ENCODE measurements around the gene MED27. TPM values are rescaled to one million over a fixed set of nuclear protein-coding genes. Genes with fewer than 3 reads are reported as not detected.

MED27 gene
- total and polyA plus RNA-seq, 2 of the 4 experiments (the other 2 are of a cell fraction): 50.2 to 63.4 TPM

GRCh38 chr9:131951905-131952304, 127.8 kb downstream of the MED27 start:
- no peak overlapping the region for H4K91ac ChIP-seq (ENCODE audit: insufficient read depth, low read depth, low read length)
- no peaks in the 10 kb centered on the region for H3K9me3 ChIP-seq (ENCODE audit: control insufficient read depth, insufficient read depth, low read length)
- H2AK9ac ChIP-seq (replicated peaks; ENCODE audit: low read depth, low read length, poor library complexity): no peak overlapping the region
- H3K56ac ChIP-seq (ENCODE audit: extremely low read depth, insufficient read depth, low read length): no peak overlapping the region
- H2BK15ac ChIP-seq (ENCODE audit: low read depth, low read length): no peak overlapping the region
- in situ Hi-C loops (cut with MboI; ENCODE audit: low sequenced_read_pairs): no loop called here
- ChIA-PET CTCF (interaction anchor here (0.6 to 1.1 kb wide), 3 partner anchors 8 to 489 kb away, joined by 3 read pairs; no protein-coding TSS in a partner anchor), POLR2A (ENCODE audit: unreplicated experiment) (no interaction called here)
- dilution Hi-C loops (cut with HindIII; ENCODE audit: low sequenced_read_pairs, unreplicated experiment): no loop called here
- no peak overlapping the region for H2BK20ac ChIP-seq (ENCODE audit: low read depth, low read length)
- no peak overlapping the region; the same call in 1 of the 2 replicates for H2AK5ac ChIP-seq (ENCODE audit: low read depth, low read length)
- peaks cover 0 to 39% of the 10 kb centered on the region in 2 experiments; a peak in 3 of 4 replicates for H3K79me1 ChIP-seq (ENCODE audit: low read depth in 1 of 2, low read length in 2 of 2)
- no peak overlapping the region for H2AFZ ChIP-seq (replicated peaks; ENCODE audit: low read length, poor library complexity)
- H4K8ac ChIP-seq (ENCODE audit: low read depth in 2 of 2, low read length in 2 of 2): no peak overlapping the region
- no peak overlapping the region for H3K27ac ChIP-seq (ENCODE audit: insufficient read depth, low read length)
- no peak overlapping the region for H3K4me2 ChIP-seq (ENCODE audit: low read depth, low read length)
- BruUV-seq (replicated peaks): no TSS peak
- no peak overlapping the region for H3K4ac ChIP-seq (ENCODE audit: low read depth, low read length)
- peaks cover 14% of the 10 kb centered on the region; the same call in 1 of the 2 replicates for H3K9me1 ChIP-seq (ENCODE audit: insufficient read depth, low read length)
- H3K14ac ChIP-seq (replicated peaks; ENCODE audit: low read depth, low read length): no peak overlapping the region
- peaks cover 15% of the 10 kb centered on the region; the same call in 1 of the 2 replicates for H4K20me1 ChIP-seq (ENCODE audit: insufficient read depth, low read length)
- no peak for TF ChIP-seq BHLHE40 (IDR thresholded peaks at IDR 0.05; ENCODE audit: low read depth, low read length)
- no peak for TF ChIP-seq SMC3 (IDR thresholded peaks at IDR 0.05; ENCODE audit: low read depth, low read length)
- no peak for TF ChIP-seq MAFK (IDR thresholded peaks at IDR 0.05; ENCODE audit: low read depth, low read length)
- no peak for TF ChIP-seq RCOR1 (IDR thresholded peaks at IDR 0.05; ENCODE audit: insufficient replicate concordance, low read length)
- TF ChIP-seq CEBPB (IDR thresholded peaks at IDR 0.05; ENCODE audit: low read depth, low read length): no peak
- TF ChIP-seq CTCF (conservative IDR thresholded peaks at IDR 0.05; ENCODE audit: low read depth, low read length): no peak
- 40% methylated on average over 2 of the region's 5 CpGs; no CpG with 5 or more reads in 1 of the 2 experiments for WGBS, 2 experiments (ENCODE audit: extremely low coverage in 2 of 2, insufficient read length in 1 of 2)
- no peak overlapping the region for H2BK120ac ChIP-seq (ENCODE audit: low read depth, low read length)
- no peak overlapping the region for H4K5ac ChIP-seq (ENCODE audit: low read depth, low read length)
- DNase-seq: peak; percentile 35
- intact Hi-C loops (cut with micrococcal nuclease): no loop called here
- no peak overlapping the region for H3K23ac ChIP-seq (ENCODE audit: low read depth, low read length)
- H3K4me3 ChIP-seq (ENCODE audit: insufficient read depth, low read depth, low read length): no peak overlapping the region
- no peak overlapping the region for H3K18ac ChIP-seq (ENCODE audit: low read depth, low read length)
- no peaks in the 10 kb centered on the region for H3K27me3 ChIP-seq (ENCODE audit: control insufficient read depth, insufficient read depth, low read length)
- peak; percentile 75 for ATAC-seq (ENCODE audit: low read depth)
- H3K36me3 ChIP-seq (ENCODE audit: control insufficient read depth, insufficient read depth, low read length): no peaks in the 10 kb centered on the region
- no peak overlapping the region for H2BK5ac ChIP-seq (ENCODE audit: low read depth, low read length, poor library complexity, severe bottlenecking)
- H3K4me1 ChIP-seq (ENCODE audit: control insufficient read depth, insufficient read depth, low read length): peaks cover 4% of the 10 kb centered on the region
- no peak overlapping the region for H3K9ac ChIP-seq (ENCODE audit: low read depth, low read length)
